Body of pancreas (tissue), 4 donors: ENCODE data around the gene SRR. TPM values are rescaled to one million over a fixed set of nuclear protein-coding genes. Genes with fewer than 3 reads are reported as not detected.
A peak's percentile ranks its signal among the peaks of the same experiment; 100 is the strongest.

Experiments used
- ATAC-seq: fragments of 150-250 bp; one replicate; pipeline ENCODE4 v1.9.1; 2016
- DNase-seq, 4 donors: peaks; one replicate each; pipeline ENCODE4 v3.0.0-alpha.2; 2019
- H3K27ac ChIP-seq, 4 donors: fragments of 200-600 bp; sonication (generic); 1 replicate in 3 of 4; 2 replicates in 1 of 4; pipeline versions ENCODE4 v1.5.1 to v1.6.1; 2016 to 2019; ENCODE audit warnings: mild to moderate bottlenecking in 1 of 4, mixed read lengths in 1 of 4, moderate library complexity in 1 of 4
- H3K27me3 ChIP-seq, 2 donors: fragments of 200-600 bp; sonication (generic); one replicate each; pipeline ENCODE4 v1.6.0; 2016; ENCODE audit warnings: mild to moderate bottlenecking in 1 of 2
- H3K36me3 ChIP-seq, 2 donors: fragments of 200-600 bp; sonication (generic); replicated peaks in 1 of 2; 2 replicates each; pipeline ENCODE4 v1.5.1; 2016; ENCODE audit warnings: low read depth in 2 of 2; ENCODE audit not compliant: insufficient read depth in 1 of 2
- H3K4me1 ChIP-seq: fragments of 200-600 bp; sonication (generic); one replicate; pipeline ENCODE4 v1.6.0; 2016
- H3K4me3 ChIP-seq, 2 donors: fragments of 200-600 bp; sonication (generic); 1 replicate in 1 of 2; 2 replicates in 1 of 2; pipeline ENCODE4 v1.5.1; 2016 to 2019
- H3K9me3 ChIP-seq, 3 donors: fragments of 200-600 bp; sonication (generic); 1 replicate in 2 of 3; 2 replicates in 1 of 3; pipeline ENCODE4 v1.5.1; 2016
- CTCF ChIP-seq, 7 experiments: fragments of 450-650 bp in 4 of 7; fragments of 200-600 bp in 3 of 7; sonication (generic) in 3 of 7; IDR thresholded peaks; one replicate each; pipeline ENCODE4 v1.5.1; 2016 to 2019; ENCODE audit warnings: antibody characterized with exemption in 7 of 7
- POLR2A ChIP-seq, 3 donors: fragments of 450-650 bp; IDR thresholded peaks; one replicate each; pipeline ENCODE4 v1.6.1; 2016; ENCODE audit warnings: antibody characterized with exemption in 3 of 3, mild to moderate bottlenecking in 2 of 3
- WGBS, 2 donors: methylation state at CpG; one replicate each; pipeline ENCODE4 v1.1.5; 2017; 5-methylcytosine and 5-hydroxymethylcytosine counted together
- intact Hi-C: fragments of 100-400 bp; cut with DNase I; formaldehyde crosslinking; loops from one replicate; pipeline ENCODE4 v1.15.1; 2023
- total RNA-seq, 2 donors: library from RNA; depleted of rRNA; stranded (reverse); fragments of >200 nt; gene quantifications; one replicate each; pipeline ENCODE4 v1.1.0, GENCODE V29; 2016

SRR gene
- total RNA-seq, 2 donors from 2014 or later, result 4.6 to 9.3 TPM

- H3K9me3 ChIP-seq, result no peaks in the 10 kb centered on the region
- peaks cover 12% of the 10 kb centered on the region for H3K4me1 ChIP-seq
- peaks cover 0 to 3% of the 10 kb centered on the region in 2 donors for H3K36me3 ChIP-seq
- DNase-seq (peak in 3 of 4 donors; percentile 62 to 67 (median 65)), ATAC-seq (peak; percentile 68)
- no peak for TF ChIP-seq CTCF (IDR thresholded peaks at IDR 0.05)
- TF ChIP-seq POLR2A (IDR thresholded peaks at IDR 0.05), result no peak
- 65 to 72% methylated on average over 8 to 11 of the region's 11 CpGs for WGBS, 2 donors
- peak overlapping the region in 2 of 4 donors; percentile 40 to 46 for H3K27ac ChIP-seq
- intact Hi-C loops, result no loop called here
- no peak overlapping the region for H3K4me3 ChIP-seq
- H3K27me3 ChIP-seq, result no peaks in the 10 kb centered on the region
Observed at GRCh38 chr17:2347805-2348685, 44.3 kb downstream of the SRR start.

GRCh38 chr17:2351269-2351668, 47.5 kb downstream of the SRR start:
- Histone ChIP-seq H3K27ac (no peak overlapping the region), H3K27me3 (no peaks in the 10 kb centered on the region), H3K9me3 (no peaks in the 10 kb centered on the region), H3K4me1 (peaks cover 14% of the 10 kb centered on the region), H3K36me3 (no peaks in the 10 kb centered on the region), H3K4me3 (no peak overlapping the region)
- WGBS, 2 donors, result 94 to 100% methylated on average over 3 to 6 of the region's 6 CpGs
- intact Hi-C loops, result no loop called here
- DNase-seq (no peak), ATAC-seq (no peak)
- no peak for TF ChIP-seq CTCF (IDR thresholded peaks at IDR 0.05)
- no peak for TF ChIP-seq POLR2A (IDR thresholded peaks at IDR 0.05)

- TF ChIP-seq POLR2A (IDR thresholded peaks at IDR 0.05) (no peak), CTCF (IDR thresholded peaks at IDR 0.05) (no peak)
- Histone ChIP-seq H3K4me1 (peaks cover 11% of the 10 kb centered on the region), H3K4me3 (no peak overlapping the region), H3K27me3 (no peaks in the 10 kb centered on the region), H3K9me3 (no peaks in the 10 kb centered on the region), H3K27ac (no peak overlapping the region), H3K36me3 (no peaks in the 10 kb centered on the region)
- intact Hi-C loops, result no loop called here
- no peak for ATAC-seq
- DNase-seq, result no peak
- 80 to 81% methylated on average over 8 of the region's 8 CpGs for WGBS, 2 donors
Observed at GRCh38 chr17:2354311-2354710, 50.6 kb downstream of the SRR start.

GRCh38 chr17:2357237-2357636, 53.5 kb downstream of the SRR start:
- Histone ChIP-seq H3K4me1 (peaks cover 13% of the 10 kb centered on the region), H3K27me3 (no peaks in the 10 kb centered on the region), H3K9me3 (no peaks in the 10 kb centered on the region), H3K36me3 (no peaks in the 10 kb centered on the region), H3K4me3 (no peak overlapping the region), H3K27ac (no peak overlapping the region)
- intact Hi-C loops, result no loop called here
- no peak for DNase-seq
- 96% methylated on average over 4 of the region's 4 CpGs for WGBS, 2 donors
- TF ChIP-seq POLR2A (IDR thresholded peaks at IDR 0.05) (no peak), CTCF (IDR thresholded peaks at IDR 0.05) (no peak)
- ATAC-seq, result no peak
